PFSK-1 (cell line): ENCODE data around the gene GLI1.

Experiments used
- POLR2AphosphoS5 ChIP-seq: IDR thresholded peaks from 2 replicates; pipeline ENCODE4 v1.6.1; 2012; ENCODE audit warnings: low read depth, mild to moderate bottlenecking, control low read depth, low read length, moderate library complexity
- SIN3A ChIP-seq: IDR thresholded peaks from 2 replicates; pipeline ENCODE4 v1.6.1; 2012; ENCODE audit warnings: mild to moderate bottlenecking, low read length, moderate library complexity, borderline replicate concordance; ENCODE audit not compliant: insufficient read depth
- TAF1 ChIP-seq: IDR thresholded peaks from 2 replicates; pipeline ENCODE4 v1.6.1; 2012; ENCODE audit warnings: low read length, control low read depth, borderline replicate concordance; ENCODE audit not compliant: insufficient read depth

DNA sequence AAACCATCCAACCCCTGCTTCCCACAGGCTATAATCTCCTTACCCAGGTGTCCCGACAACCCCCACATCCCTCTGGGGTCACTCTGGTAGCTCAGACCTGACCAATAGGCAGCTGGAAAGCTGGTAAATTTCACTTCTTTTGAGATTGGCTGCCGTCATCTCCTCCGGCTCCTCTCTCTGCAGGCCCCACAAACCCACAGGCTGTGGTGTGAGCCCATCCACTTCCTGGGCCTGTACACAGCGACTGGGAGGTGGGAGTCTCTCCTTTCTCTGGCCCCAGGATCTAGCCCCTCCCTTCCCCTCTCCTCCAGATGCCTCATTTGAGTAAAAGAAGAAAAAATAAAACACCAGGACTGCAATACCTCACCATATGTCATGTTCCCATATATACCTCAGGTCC lies 24.3 kb upstream of the GLI1 start:
- TF ChIP-seq TAF1 (no peak), SIN3A (no peak), POLR2AphosphoS5 (no peak)
